Measurements from ENCODE around the gene MCOLN3. TPM values are rescaled to one million over a fixed set of nuclear protein-coding genes. Genes with fewer than 3 reads are reported as not detected.
"Not testable (repeated sequence)": the region's sequence is repeated elsewhere in the genome, so short reads cannot be mapped to it uniquely, and the experiment has no call there.

MCOLN3 gene
- total RNA-seq, 8 experiments from 2014 or later = 0.05 to 17.2 (median 1.1) TPM

- ATAC-seq (replicated peaks in 6 of 8) = peak; percentile 31 to 48 (median 42)
- H3K4me1 ChIP-seq (replicated peaks in 1 of 2) = no peaks in the 10 kb centered on the region
- no peak overlapping the region for H3K27ac ChIP-seq
- peak overlapping the region; percentile 42 to 49 (median 44) for H3K4me3 ChIP-seq
- in situ Hi-C loops (cut with MboI; ENCODE audit: low pct_unique_long_range_greater_than_20kb in 2 of 9, low sequenced_read_pairs in 9 of 9, unreplicated experiment in 9 of 9) = no loop called here
- 0 to 6% (median 0%) methylated on average over 2 to 44 of the region's 58 CpGs for WGBS, 10 experiments
Observed at GRCh38 chr1:84997667-84998600, 50.4 kb downstream of the MCOLN3 start.

GRCh38 chr1:84996846-84997666, 51.2 kb downstream of the MCOLN3 start, which contains the start of gene MCOLN2:
Gene MCOLN2, minus strand, starts transcription at chr1:84997113. Its CDS starts 241 bp downstream, at chr1:84996872.
- in situ Hi-C loops (cut with MboI; ENCODE audit: low pct_unique_long_range_greater_than_20kb in 2 of 9, low sequenced_read_pairs in 9 of 9, unreplicated experiment in 9 of 9) = no loop called here
- no peaks in the 10 kb centered on the region for H3K4me1 ChIP-seq (replicated peaks in 1 of 2)
- peak within 1 kb of the TSS; percentile 42 to 49 (median 44) for H3K4me3 ChIP-seq
- ATAC-seq (replicated peaks in 6 of 8) = peak; percentile 74 to 92 (median 90)
- H3K27ac ChIP-seq = no peak within 1 kb of the TSS
- WGBS, 10 experiments = 0 to 6% (median 2%) methylated on average over 2 to 27 of the region's 87 CpGs; no CpG with 5 or more reads in 4 of the 10 experiments

DNA sequence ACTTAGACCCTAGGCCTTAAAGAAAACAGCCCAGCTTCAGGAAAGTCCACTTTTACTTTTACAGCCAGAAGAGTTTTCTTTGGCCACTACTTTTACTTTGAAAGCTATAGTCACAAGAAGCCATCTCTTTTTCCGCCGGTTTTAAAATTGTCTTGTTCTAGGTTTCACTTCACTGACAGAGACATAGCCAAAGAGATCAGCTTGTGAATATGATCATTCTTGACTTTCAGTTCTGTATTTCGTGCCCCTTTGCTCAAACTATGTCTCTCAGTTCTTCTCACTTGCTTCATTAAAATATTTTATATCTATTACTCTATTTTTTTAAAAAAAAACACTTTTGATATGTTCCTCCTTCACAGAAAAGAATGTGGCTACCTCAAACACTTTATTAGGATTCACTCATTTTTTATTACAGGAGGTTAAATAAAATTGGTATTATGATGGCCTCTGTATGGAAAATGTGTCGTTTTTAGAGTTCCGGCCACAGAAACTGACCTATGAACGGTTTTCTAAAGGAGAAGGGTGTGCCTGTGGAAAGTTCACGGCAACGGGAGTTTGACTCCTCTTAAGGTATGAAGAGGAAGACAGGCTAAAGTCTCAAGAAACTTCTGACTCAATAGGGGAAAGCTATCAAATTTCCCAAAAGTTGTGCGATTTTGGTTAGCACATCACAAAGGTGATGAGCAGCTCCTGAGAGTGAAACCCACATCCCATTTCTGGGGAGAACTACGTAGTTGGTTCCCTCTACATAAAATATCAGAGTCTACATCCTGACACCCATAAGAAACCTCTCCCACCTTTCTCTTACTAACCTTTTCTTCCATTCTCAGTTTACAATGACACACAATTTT, 52.6 kb downstream of the MCOLN3 start:
- in situ Hi-C loops (cut with MboI; ENCODE audit: low pct_unique_long_range_greater_than_20kb in 2 of 9, low sequenced_read_pairs in 9 of 9, unreplicated experiment in 9 of 9) = no loop called here
- no peaks in the 10 kb centered on the region for H3K4me1 ChIP-seq (replicated peaks in 1 of 2)
- H3K4me3 ChIP-seq = no peak overlapping the region
- no peak for ATAC-seq (replicated peaks in 6 of 8)
- H3K27ac ChIP-seq = no peak overlapping the region
- WGBS, 10 experiments = 67 to 93% (median 80%) methylated on average over 2 to 10 of the region's 10 CpGs

DNA sequence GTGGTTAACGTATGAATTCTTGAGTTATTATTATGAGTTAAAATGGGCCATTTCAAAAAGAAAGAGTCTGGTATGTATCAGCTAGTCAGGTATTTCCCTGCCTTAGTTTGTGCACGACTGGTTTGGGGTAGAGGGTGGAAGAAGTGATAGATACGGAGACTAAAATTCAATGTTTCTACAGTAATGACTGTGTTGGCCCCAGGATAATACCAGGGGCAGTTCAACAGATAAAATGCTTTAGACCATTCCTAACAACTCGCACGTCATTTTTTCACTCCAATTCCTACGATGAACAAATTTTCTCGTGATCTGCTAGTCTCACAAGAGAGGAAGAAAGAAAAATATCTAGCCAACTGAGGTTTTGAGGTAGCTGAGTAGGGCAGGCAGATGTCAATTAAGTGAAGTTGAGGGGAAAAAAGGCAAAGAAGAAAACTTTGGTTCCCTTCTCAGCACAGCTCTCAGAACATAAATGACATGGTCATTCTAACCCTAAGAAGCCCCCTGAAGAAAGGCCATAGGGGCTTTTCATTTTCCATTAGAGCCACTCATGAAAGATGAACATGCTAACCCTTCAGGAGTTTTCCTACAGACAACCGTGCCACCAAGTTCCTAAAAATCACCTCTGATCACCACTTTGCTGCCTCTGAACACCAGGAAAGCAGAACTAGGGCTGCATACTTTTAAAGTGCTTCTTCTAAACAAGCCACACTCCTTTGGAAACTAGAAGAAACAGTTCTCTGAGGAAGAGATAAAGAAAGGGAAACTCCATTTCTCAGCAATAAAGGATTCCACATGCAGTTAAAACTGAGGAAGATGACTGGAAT, 57.0 kb downstream of the MCOLN3 start:
- Histone ChIP-seq H3K27ac (no peak overlapping the region), H3K4me1 (replicated peaks in 1 of 2) (no peaks in the 10 kb centered on the region), H3K4me3 (no peak overlapping the region)
- ATAC-seq (replicated peaks in 6 of 8) = no peak
- in situ Hi-C loops (cut with MboI; ENCODE audit: low pct_unique_long_range_greater_than_20kb in 2 of 9, low sequenced_read_pairs in 9 of 9, unreplicated experiment in 9 of 9) = no loop called here
- 40 to 74% (median 63%) methylated on average over 2 to 8 of the region's 8 CpGs for WGBS, 10 experiments

- Histone ChIP-seq H3K4me3 (no peak overlapping the region), H3K4me1 (replicated peaks in 1 of 2) (no peaks in the 10 kb centered on the region), H3K27ac (no peak overlapping the region)
- ATAC-seq (replicated peaks in 6 of 8) = no peak
- in situ Hi-C loops (cut with MboI; ENCODE audit: low pct_unique_long_range_greater_than_20kb in 2 of 9, low sequenced_read_pairs in 9 of 9, unreplicated experiment in 9 of 9) = no loop called here
- 55 to 94% (median 77%) methylated on average over 1 to 2 of the region's 2 CpGs for WGBS, 10 experiments
Observed at GRCh38 chr1:84988588-84988987, 59.7 kb downstream of the MCOLN3 start.

- H3K4me1 ChIP-seq (replicated peaks in 1 of 2); H3K27ac ChIP-seq; H3K4me3 ChIP-seq; in situ Hi-C loops (cut with MboI; ENCODE audit: low pct_unique_long_range_greater_than_20kb in 2 of 9, low sequenced_read_pairs in 9 of 9, unreplicated experiment in 9 of 9); ATAC-seq (replicated peaks in 6 of 8): not testable (repeated sequence)
- 29 to 92% (median 81%) methylated on average over 2 to 3 of the region's 3 CpGs for WGBS, 10 experiments
Observed at GRCh38 chr1:84986561-84986960, 61.7 kb downstream of the MCOLN3 start.

- Histone ChIP-seq H3K4me1 (replicated peaks in 1 of 2) (no peaks in the 10 kb centered on the region), H3K27ac (no peak overlapping the region), H3K4me3 (no peak overlapping the region)
- peak in 1 of 8 experiments; percentile 50 for ATAC-seq (replicated peaks in 6 of 8)
- in situ Hi-C loops (cut with MboI; ENCODE audit: low pct_unique_long_range_greater_than_20kb in 2 of 9, low sequenced_read_pairs in 9 of 9, unreplicated experiment in 9 of 9) = no loop called here
Observed at GRCh38 chr1:84985365-84985764, 62.9 kb downstream of the MCOLN3 start.

- 14 to 84% (median 60%) methylated on average over 1 to 2 of the region's 2 CpGs; no CpG with 5 or more reads in 2 of the 10 experiments for WGBS, 10 experiments
- Histone ChIP-seq H3K4me3 (no peak overlapping the region), H3K4me1 (replicated peaks in 1 of 2) (no peaks in the 10 kb centered on the region), H3K27ac (no peak overlapping the region)
- in situ Hi-C loops (cut with MboI; ENCODE audit: low pct_unique_long_range_greater_than_20kb in 2 of 9, low sequenced_read_pairs in 9 of 9, unreplicated experiment in 9 of 9) = no loop called here
- no peak for ATAC-seq (replicated peaks in 6 of 8)
Observed at GRCh38 chr1:84982395-84982794, 65.9 kb downstream of the MCOLN3 start.

DNA sequence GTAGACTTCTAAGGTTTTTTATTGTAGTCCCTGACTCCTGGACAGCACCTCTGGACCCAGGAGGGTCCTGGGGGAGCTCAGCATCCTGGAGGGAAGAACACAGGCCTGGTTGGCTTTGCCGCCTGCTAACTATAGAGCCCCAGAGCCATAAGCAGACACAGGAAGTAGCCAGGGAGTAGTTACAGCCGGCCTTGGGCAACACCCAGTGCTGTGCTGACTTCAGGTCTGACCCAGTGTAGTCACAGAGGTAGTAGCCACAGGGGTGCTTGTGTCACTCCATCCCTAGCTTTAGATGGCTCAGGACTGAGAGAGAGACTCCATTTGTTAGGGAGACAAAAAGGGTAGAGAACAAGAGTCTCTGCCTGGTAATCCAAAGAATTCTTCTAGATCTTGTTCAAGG, 73.3 kb downstream of the MCOLN3 start:
- no peak for ATAC-seq (replicated peaks in 6 of 8)
- Histone ChIP-seq H3K4me3 (no peak overlapping the region), H3K27ac (no peak overlapping the region), H3K4me1 (replicated peaks in 1 of 2) (peaks cover 0 to 4% of the 10 kb centered on the region in 2 donors)
- 62 to 80% (median 67%) methylated on average over 1 to 2 of the region's 2 CpGs; no CpG with 5 or more reads in 7 of the 10 experiments for WGBS, 10 experiments
- in situ Hi-C loops (cut with MboI; ENCODE audit: low pct_unique_long_range_greater_than_20kb in 2 of 9, low sequenced_read_pairs in 9 of 9, unreplicated experiment in 9 of 9) = no loop called here

GRCh38 chr1:84973498-84974334, 74.6 kb downstream of the MCOLN3 start:
- WGBS, 10 experiments = 18 to 94% (median 80%) methylated on average over 2 to 7 of the region's 7 CpGs; no CpG with 5 or more reads in 1 of the 10 experiments
- in situ Hi-C loops (cut with MboI; ENCODE audit: low pct_unique_long_range_greater_than_20kb in 2 of 9, low sequenced_read_pairs in 9 of 9, unreplicated experiment in 9 of 9) = loop anchor here in 1 of 9 experiments (25.0 kb wide), 1 partner anchor 114 kb away; no protein-coding TSS in a partner anchor
- no peak overlapping the region for H3K27ac ChIP-seq
- peaks cover 0 to 4% of the 10 kb centered on the region in 2 donors for H3K4me1 ChIP-seq (replicated peaks in 1 of 2)
- no peak overlapping the region for H3K4me3 ChIP-seq
- no peak for ATAC-seq (replicated peaks in 6 of 8)

DNA sequence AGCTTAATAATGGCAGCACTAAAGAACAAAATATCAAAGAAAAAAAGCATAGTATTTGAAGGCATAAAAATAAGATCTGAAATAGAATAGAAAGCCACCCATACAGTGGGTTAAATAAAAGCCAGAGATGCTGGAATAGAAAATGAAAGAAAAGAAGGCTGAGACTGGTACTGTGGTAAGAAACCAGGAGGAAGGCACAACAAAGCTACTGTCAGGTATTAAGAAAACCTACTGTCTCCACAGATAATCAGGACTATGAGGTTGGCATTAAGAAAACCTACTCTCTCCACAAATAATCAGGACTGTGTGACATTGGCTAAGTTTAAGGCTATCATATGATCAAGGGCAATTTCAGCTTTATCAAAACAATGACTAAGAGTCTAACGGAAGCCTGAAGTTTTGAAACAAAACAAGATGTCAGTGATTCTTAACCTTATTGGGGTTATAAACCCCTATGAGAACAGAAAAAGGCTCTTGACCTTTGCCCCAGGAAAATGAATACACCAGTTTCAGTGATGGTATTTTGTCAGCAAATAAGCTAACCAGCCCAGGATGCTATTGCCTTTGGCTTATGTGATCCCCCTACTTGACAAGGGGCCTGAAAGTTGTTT, 75.8 kb downstream of the MCOLN3 start:
- Histone ChIP-seq H3K27ac (no peak overlapping the region), H3K4me1 (replicated peaks in 1 of 2) (peaks cover 0 to 4% of the 10 kb centered on the region in 2 donors), H3K4me3 (no peak overlapping the region)
- peak in 1 of 8 experiments; percentile 29 for ATAC-seq (replicated peaks in 6 of 8)
- in situ Hi-C loops (cut with MboI; ENCODE audit: low pct_unique_long_range_greater_than_20kb in 2 of 9, low sequenced_read_pairs in 9 of 9, unreplicated experiment in 9 of 9) = loop anchor here in 1 of 9 experiments (25.0 kb wide), 1 partner anchor 115 kb away; no protein-coding TSS in a partner anchor
- 33 to 100% (median 80%) methylated on average over 1 of the region's 1 CpG; no CpG with 5 or more reads in 1 of the 10 experiments for WGBS, 10 experiments
